Astrocyte (in vitro differentiated cells and primary cell): ENCODE measurements around the gene UBFD1.

ENCODE experiments used
- EZH2 ChIP-seq: IDR thresholded peaks from 2 replicates; pipeline ENCODE4 v1.6.1; 2012; ENCODE audit warnings: mild to moderate bottlenecking, low read length, inconsistent platforms; ENCODE audit not compliant: insufficient read depth
- TF ChIP-seq, protein P1 (sequence below): IDR thresholded peaks from 2 replicates; pipeline ENCODE4 v1.5.1; 2011; ENCODE audit warnings: low read depth, mild to moderate bottlenecking, inconsistent platforms, low read length, moderate library complexity; ENCODE audit not compliant: insufficient read depth

DNA sequence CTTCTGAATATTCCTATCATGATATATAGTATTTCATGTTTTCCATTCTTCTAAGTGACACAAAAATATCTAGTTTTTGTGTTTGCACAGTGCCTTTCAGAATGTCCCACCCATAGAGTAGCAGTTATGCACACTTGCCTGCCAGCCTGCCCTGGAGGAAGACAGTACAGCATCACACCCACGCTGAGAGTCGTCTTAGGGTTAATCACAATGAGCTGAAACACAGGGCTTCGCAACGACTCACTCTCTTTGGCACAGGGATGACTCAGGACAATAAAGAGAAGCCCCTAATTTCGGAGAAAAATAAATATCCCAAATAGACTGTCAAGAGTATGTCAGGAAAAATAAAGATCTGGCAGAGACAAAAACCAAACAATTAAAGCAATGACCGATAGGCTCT is 50.2 kb downstream of the UBFD1 start:
- TF ChIP-seq, protein P1, sequence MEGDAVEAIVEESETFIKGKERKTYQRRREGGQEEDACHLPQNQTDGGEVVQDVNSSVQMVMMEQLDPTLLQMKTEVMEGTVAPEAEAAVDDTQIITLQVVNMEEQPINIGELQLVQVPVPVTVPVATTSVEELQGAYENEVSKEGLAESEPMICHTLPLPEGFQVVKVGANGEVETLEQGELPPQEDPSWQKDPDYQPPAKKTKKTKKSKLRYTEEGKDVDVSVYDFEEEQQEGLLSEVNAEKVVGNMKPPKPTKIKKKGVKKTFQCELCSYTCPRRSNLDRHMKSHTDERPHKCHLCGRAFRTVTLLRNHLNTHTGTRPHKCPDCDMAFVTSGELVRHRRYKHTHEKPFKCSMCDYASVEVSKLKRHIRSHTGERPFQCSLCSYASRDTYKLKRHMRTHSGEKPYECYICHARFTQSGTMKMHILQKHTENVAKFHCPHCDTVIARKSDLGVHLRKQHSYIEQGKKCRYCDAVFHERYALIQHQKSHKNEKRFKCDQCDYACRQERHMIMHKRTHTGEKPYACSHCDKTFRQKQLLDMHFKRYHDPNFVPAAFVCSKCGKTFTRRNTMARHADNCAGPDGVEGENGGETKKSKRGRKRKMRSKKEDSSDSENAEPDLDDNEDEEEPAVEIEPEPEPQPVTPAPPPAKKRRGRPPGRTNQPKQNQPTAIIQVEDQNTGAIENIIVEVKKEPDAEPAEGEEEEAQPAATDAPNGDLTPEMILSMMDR: no peak
- no peak for TF ChIP-seq EZH2
